ENCODE measurements around the gene PPP6R2.

PPP6R2 gene

DNA sequence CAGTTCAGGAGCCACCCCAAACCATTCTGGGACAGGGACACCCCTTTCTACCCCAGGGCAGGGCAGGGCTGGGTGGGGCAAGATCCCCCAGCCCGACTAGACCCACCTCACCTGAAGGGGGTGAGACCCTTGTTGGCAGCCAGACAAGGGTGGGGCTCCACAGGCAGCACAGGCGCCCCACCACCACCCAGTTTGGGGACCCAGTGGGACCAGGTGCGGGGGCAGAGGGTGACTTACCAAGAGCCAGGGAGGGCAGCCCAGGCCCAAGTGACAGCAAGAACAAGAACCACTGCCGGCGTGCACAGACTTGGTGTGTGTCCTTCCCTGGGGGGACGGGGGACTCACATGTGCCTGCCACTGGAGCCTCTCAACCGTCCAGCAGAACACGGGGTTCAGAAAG, 140.4 kb downstream of the PPP6R2 start:
- Histone ChIP-seq H3K9me3 (ENCODE audit: insufficient read depth, low read length) (no peaks in the 10 kb centered on the region), H3K4me3 (ENCODE audit: insufficient read length, low read depth) (no peak overlapping the region), H3K27me3 (ENCODE audit: insufficient read depth, insufficient read length) (peaks cover 21% of the 10 kb centered on the region), H3K4me1 (ENCODE audit: insufficient read depth, insufficient read length) (peaks cover 9% of the 10 kb centered on the region), H3K36me3 (ENCODE audit: insufficient read depth, insufficient read length, low read length) (peaks cover 3% of the 10 kb centered on the region), H3K9ac (ENCODE audit: insufficient read length, low read depth) (no peak overlapping the region)
- TF ChIP-seq YY1 (IDR thresholded peaks at IDR 0.05; ENCODE audit: insufficient read depth, insufficient read length): no peak
- TF ChIP-seq SUZ12 (IDR thresholded peaks at IDR 0.05; ENCODE audit: extremely low read depth, insufficient read depth, insufficient read length): no peak
- no peak for TF ChIP-seq ZNF274 (IDR thresholded peaks at IDR 0.05; ENCODE audit: low read depth, low read length)
- no peak for DNase-seq (ENCODE audit: low read depth, low spot score)

- Histone ChIP-seq H3K27me3 (ENCODE audit: insufficient read depth, insufficient read length) (peaks cover 21% of the 10 kb centered on the region), H3K4me1 (ENCODE audit: insufficient read depth, insufficient read length) (peaks cover 6% of the 10 kb centered on the region), H3K9me3 (ENCODE audit: insufficient read depth, low read length) (no peaks in the 10 kb centered on the region), H3K9ac (ENCODE audit: insufficient read length, low read depth) (no peak overlapping the region), H3K4me3 (ENCODE audit: insufficient read length, low read depth) (no peak overlapping the region), H3K36me3 (ENCODE audit: insufficient read depth, insufficient read length, low read length) (peaks cover 3% of the 10 kb centered on the region)
- no peak for TF ChIP-seq ZNF274 (IDR thresholded peaks at IDR 0.05; ENCODE audit: low read depth, low read length)
- TF ChIP-seq SUZ12 (IDR thresholded peaks at IDR 0.05; ENCODE audit: extremely low read depth, insufficient read depth, insufficient read length): no peak
- TF ChIP-seq YY1 (IDR thresholded peaks at IDR 0.05; ENCODE audit: insufficient read depth, insufficient read length): no peak
- DNase-seq (ENCODE audit: low read depth, low spot score): no peak
Observed at GRCh38 chr22:50483977-50484853, 141.1 kb downstream of the PPP6R2 start.

DNA sequence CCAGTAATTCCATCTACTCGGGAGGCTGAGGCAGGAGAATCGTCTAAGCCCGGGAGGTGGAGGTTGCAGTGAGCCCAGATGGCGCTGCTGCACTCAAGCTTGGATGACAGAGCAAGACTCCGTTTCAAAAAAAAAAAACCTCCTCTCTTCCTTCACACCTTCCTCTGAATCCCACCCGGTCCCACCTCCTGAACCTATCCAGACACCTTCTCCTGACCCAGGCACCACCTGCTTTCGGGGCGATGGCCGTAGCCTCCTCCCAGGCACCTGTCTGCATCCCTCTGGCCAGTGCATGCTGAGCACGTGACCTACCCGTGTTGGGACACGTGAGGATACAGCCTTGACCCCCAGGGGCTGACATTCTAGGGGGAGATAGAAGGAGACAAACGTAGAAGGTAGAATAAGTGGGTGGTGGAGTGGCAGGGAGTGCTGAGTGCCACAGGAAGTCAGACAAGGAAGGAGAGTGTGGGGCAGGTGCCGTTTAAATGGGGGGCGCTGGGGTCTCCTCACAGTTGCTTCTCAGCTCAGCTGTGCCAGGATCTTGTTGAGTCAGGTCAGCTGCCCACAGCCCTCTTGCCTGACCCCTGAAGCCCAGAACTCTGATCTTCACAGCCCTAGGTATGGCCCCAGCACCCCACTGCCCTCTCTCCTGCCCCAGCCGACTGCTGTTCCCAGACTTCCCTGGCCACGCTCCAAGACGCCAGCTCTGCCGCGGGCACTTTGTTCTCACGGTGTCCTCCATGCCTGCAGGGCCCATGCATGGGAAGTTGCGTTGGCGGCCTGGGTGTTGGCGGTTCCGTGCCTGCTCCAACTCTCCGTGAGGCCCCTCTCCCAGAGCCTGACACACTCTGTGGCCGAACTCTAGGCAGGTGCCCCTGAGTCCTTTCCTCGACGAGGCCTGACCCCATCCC, 142.3 kb downstream of the PPP6R2 start:
- Histone ChIP-seq H3K27me3 (ENCODE audit: insufficient read depth, insufficient read length) (peaks cover 12% of the 10 kb centered on the region), H3K9me3 (ENCODE audit: insufficient read depth, low read length) (no peaks in the 10 kb centered on the region), H3K9ac (ENCODE audit: insufficient read length, low read depth) (no peak overlapping the region), H3K4me1 (ENCODE audit: insufficient read depth, insufficient read length) (peaks cover 6% of the 10 kb centered on the region), H3K36me3 (ENCODE audit: insufficient read depth, insufficient read length, low read length) (peaks cover 3% of the 10 kb centered on the region), H3K4me3 (ENCODE audit: insufficient read length, low read depth) (no peak overlapping the region)
- TF ChIP-seq ZNF274 (IDR thresholded peaks at IDR 0.05; ENCODE audit: low read depth, low read length) (no peak), YY1 (IDR thresholded peaks at IDR 0.05; ENCODE audit: insufficient read depth, insufficient read length) (no peak), SUZ12 (IDR thresholded peaks at IDR 0.05; ENCODE audit: extremely low read depth, insufficient read depth, insufficient read length) (no peak)
- DNase-seq (ENCODE audit: low read depth, low spot score): no peak

GRCh38 chr22:50486561-50487289, 143.6 kb downstream of the PPP6R2 start, which contains the start of gene MIOX:
TSS of gene MIOX (plus strand) at chr22:50486859. CDS start at chr22:50486898, 39 bp downstream.
- TF ChIP-seq SUZ12 (IDR thresholded peaks at IDR 0.05; ENCODE audit: extremely low read depth, insufficient read depth, insufficient read length) (no peak), YY1 (IDR thresholded peaks at IDR 0.05; ENCODE audit: insufficient read depth, insufficient read length) (no peak)
- Histone ChIP-seq H3K9me3 (ENCODE audit: insufficient read depth, low read length) (no peaks in the 10 kb centered on the region), H3K36me3 (ENCODE audit: insufficient read depth, insufficient read length, low read length) (peaks cover 3% of the 10 kb centered on the region), H3K9ac (ENCODE audit: insufficient read length, low read depth) (no peak within 1 kb of the TSS), H3K4me3 (ENCODE audit: insufficient read length, low read depth) (no peak within 1 kb of the TSS), H3K27me3 (ENCODE audit: insufficient read depth, insufficient read length) (peaks cover 2% of the 10 kb centered on the region), H3K4me1 (ENCODE audit: insufficient read depth, insufficient read length) (peaks cover 6% of the 10 kb centered on the region)
- DNase-seq (ENCODE audit: low read depth, low spot score): no peak

DNA sequence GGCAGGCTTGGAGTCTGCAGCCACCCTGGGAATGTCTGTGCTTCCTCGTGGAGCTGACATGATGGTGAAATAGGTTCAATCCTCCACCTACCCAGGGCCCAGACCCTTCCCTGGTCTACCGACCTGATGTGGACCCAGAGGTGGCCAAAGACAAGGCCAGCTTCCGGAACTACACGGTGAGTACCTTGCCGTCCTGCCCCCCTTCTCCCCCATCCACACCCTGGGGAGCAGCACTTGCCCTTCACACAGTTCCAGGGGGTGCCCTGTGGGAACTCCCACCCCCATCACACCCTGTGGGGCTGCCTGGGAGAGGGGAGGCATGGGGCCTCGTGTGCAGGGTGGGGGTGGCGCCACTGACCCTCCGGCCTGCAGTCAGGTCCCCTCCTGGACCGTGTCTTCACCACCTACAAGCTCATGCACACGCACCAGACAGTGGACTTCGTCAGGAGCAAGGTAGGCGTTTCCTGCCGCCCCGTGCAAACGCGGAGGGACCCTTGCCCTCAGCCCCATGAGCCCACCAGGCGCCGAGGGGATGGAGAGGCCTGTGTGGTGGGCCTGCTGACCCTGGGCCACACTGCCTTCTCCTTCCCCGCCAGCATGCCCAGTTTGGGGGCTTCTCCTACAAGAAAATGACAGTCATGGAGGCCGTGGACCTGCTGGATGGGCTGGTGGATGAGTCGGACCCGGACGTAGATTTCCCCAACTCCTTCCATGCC, 144.3 kb downstream of the PPP6R2 start:
- Histone ChIP-seq H3K4me1 (ENCODE audit: insufficient read depth, insufficient read length) (peaks cover 4% of the 10 kb centered on the region), H3K36me3 (ENCODE audit: insufficient read depth, insufficient read length, low read length) (peaks cover 3% of the 10 kb centered on the region), H3K4me3 (ENCODE audit: insufficient read length, low read depth) (no peak overlapping the region), H3K9ac (ENCODE audit: insufficient read length, low read depth) (no peak overlapping the region), H3K27me3 (ENCODE audit: insufficient read depth, insufficient read length) (no peaks in the 10 kb centered on the region), H3K9me3 (ENCODE audit: insufficient read depth, low read length) (no peaks in the 10 kb centered on the region)
- no peak for DNase-seq (ENCODE audit: low read depth, low spot score)
- TF ChIP-seq YY1 (IDR thresholded peaks at IDR 0.05; ENCODE audit: insufficient read depth, insufficient read length) (no peak), SUZ12 (IDR thresholded peaks at IDR 0.05; ENCODE audit: extremely low read depth, insufficient read depth, insufficient read length) (no peak)

DNA sequence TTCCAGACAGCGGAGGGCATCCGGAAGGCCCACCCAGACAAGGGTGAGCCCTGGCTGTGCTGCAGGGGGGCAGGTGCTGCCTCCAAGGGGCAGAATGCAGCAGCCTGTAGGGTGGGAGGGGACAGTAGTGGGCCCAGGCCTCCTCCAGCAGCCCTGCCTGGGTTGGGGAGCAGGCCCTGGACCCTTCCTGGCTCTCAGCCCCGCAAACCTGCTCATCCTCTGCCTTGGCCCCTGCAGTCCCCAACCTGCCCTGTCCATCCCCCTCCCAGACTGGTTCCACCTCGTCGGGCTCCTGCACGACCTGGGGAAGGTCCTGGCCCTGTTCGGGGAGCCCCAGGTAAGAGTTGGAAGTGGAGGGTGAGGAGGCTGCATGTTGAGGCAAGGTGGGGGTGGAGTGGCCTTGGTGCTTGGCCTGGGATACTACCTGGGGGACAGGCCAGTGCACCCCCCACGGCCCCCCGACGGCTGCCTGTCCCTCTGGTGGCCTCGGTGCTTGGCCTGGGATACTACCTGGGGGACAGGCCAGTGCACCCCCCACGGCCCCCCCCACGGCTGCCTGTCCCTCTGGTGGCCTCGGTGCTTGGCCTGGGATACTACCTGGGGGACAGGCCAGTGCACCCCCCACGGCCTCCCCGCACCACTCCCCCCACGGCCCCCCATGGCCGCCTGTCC, 145.0 kb downstream of the PPP6R2 start:
- TF ChIP-seq SUZ12 (IDR thresholded peaks at IDR 0.05; ENCODE audit: extremely low read depth, insufficient read depth, insufficient read length) (no peak), YY1 (IDR thresholded peaks at IDR 0.05; ENCODE audit: insufficient read depth, insufficient read length) (no peak), ZNF274 (IDR thresholded peaks at IDR 0.05; ENCODE audit: low read depth, low read length) (no peak)
- DNase-seq (ENCODE audit: low read depth, low spot score): no peak
- Histone ChIP-seq H3K9ac (ENCODE audit: insufficient read length, low read depth) (no peak overlapping the region), H3K36me3 (ENCODE audit: insufficient read depth, insufficient read length, low read length) (peaks cover 3% of the 10 kb centered on the region), H3K4me3 (ENCODE audit: insufficient read length, low read depth) (no peak overlapping the region), H3K4me1 (ENCODE audit: insufficient read depth, insufficient read length) (peaks cover 4% of the 10 kb centered on the region), H3K9me3 (ENCODE audit: insufficient read depth, low read length) (no peaks in the 10 kb centered on the region), H3K27me3 (ENCODE audit: insufficient read depth, insufficient read length) (no peaks in the 10 kb centered on the region)

All from NT2/D1 (cell line).